Neural cell (in vitro differentiated cells): ENCODE results near the gene RELN.
A peak's percentile ranks its signal among the peaks of the same experiment; 100 is the strongest.

Experiments used
- EP300 ChIP-seq: fragments of 450-650 bp; conservative IDR thresholded peaks from 2 replicates; pipeline ENCODE4 v1.6.1; 2014; ENCODE audit warnings: antibody characterized with exemption, mild to moderate bottlenecking, moderate library complexity; ENCODE audit not compliant: poor library complexity, severe bottlenecking
- EZH2 ChIP-seq: fragments of 200-600, 300-800 bp; shearing (Covaris generic), sonication (generic); IDR thresholded peaks from 2 replicates; pipeline ENCODE4 v1.6.1; 2014; ENCODE audit warnings: antibody characterized with exemption, low read length, borderline replicate concordance, mild to moderate bottlenecking; ENCODE audit not compliant: insufficient read depth, poor library complexity, severe bottlenecking
- MXI1 ChIP-seq: fragments of 450-650 bp; conservative IDR thresholded peaks from 2 replicates; pipeline ENCODE4 v1.6.1; 2014; ENCODE audit warnings: antibody characterized with exemption, mild to moderate bottlenecking; ENCODE audit not compliant: poor library complexity, severe bottlenecking
- POLR2AphosphoS5 ChIP-seq: IDR thresholded peaks from 2 replicates; pipeline ENCODE4 v1.6.1; 2012
- SMC3 ChIP-seq: fragments of 450-650 bp; conservative IDR thresholded peaks from 2 replicates; pipeline ENCODE4 v1.6.1; 2014; ENCODE audit warnings: antibody characterized with exemption, mild to moderate bottlenecking, moderate library complexity; ENCODE audit not compliant: poor library complexity
- TAF1 ChIP-seq: IDR thresholded peaks from 2 replicates; pipeline ENCODE4 v1.6.1; 2012; ENCODE audit warnings: low read depth
- TF ChIP-seq, protein P1 (sequence below): fragments of 450-650 bp; IDR thresholded peaks from 2 replicates; pipeline ENCODE4 v1.5.1; 2014; ENCODE audit warnings: antibody characterized with exemption, mild to moderate bottlenecking, moderate library complexity; ENCODE audit not compliant: poor library complexity, severe bottlenecking
- TF ChIP-seq, protein P2 (sequence below): IDR thresholded peaks from 2 replicates; pipeline ENCODE4 v1.6.1; 2012; ENCODE audit warnings: borderline replicate concordance

DNA sequence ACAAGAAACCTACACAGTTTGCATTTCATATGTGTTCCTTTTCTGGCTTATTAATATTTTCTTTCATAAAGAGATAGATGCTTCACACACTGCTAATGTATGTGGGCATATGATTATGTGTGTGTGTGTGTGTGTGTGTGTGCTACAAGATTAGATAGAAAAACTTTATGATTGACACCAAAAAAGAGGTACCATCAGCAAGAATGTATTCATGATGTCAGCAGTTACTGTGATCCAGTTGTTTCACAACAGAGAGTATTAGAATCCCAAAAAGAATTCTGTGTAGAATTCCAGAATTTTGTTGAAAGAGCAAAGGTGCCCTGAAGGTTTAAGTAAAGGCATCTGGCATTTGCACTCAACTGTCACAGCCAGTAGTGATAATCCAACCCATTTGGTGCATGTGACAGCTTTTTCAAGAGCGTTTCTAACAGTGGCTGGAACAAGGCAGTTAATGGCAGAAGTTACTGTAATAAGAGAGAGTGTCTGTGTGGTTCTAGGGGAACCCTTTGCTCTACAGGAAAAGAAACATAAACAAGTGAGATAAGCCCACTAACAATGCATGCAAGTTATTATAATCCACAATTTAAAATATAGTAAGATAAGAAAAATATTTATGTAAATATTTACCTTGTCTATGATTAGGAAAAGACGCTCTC is 16.6 kb downstream of the RELN start:
- TF ChIP-seq, protein P1, sequence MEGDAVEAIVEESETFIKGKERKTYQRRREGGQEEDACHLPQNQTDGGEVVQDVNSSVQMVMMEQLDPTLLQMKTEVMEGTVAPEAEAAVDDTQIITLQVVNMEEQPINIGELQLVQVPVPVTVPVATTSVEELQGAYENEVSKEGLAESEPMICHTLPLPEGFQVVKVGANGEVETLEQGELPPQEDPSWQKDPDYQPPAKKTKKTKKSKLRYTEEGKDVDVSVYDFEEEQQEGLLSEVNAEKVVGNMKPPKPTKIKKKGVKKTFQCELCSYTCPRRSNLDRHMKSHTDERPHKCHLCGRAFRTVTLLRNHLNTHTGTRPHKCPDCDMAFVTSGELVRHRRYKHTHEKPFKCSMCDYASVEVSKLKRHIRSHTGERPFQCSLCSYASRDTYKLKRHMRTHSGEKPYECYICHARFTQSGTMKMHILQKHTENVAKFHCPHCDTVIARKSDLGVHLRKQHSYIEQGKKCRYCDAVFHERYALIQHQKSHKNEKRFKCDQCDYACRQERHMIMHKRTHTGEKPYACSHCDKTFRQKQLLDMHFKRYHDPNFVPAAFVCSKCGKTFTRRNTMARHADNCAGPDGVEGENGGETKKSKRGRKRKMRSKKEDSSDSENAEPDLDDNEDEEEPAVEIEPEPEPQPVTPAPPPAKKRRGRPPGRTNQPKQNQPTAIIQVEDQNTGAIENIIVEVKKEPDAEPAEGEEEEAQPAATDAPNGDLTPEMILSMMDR: no peak
- TF ChIP-seq, protein P2, sequence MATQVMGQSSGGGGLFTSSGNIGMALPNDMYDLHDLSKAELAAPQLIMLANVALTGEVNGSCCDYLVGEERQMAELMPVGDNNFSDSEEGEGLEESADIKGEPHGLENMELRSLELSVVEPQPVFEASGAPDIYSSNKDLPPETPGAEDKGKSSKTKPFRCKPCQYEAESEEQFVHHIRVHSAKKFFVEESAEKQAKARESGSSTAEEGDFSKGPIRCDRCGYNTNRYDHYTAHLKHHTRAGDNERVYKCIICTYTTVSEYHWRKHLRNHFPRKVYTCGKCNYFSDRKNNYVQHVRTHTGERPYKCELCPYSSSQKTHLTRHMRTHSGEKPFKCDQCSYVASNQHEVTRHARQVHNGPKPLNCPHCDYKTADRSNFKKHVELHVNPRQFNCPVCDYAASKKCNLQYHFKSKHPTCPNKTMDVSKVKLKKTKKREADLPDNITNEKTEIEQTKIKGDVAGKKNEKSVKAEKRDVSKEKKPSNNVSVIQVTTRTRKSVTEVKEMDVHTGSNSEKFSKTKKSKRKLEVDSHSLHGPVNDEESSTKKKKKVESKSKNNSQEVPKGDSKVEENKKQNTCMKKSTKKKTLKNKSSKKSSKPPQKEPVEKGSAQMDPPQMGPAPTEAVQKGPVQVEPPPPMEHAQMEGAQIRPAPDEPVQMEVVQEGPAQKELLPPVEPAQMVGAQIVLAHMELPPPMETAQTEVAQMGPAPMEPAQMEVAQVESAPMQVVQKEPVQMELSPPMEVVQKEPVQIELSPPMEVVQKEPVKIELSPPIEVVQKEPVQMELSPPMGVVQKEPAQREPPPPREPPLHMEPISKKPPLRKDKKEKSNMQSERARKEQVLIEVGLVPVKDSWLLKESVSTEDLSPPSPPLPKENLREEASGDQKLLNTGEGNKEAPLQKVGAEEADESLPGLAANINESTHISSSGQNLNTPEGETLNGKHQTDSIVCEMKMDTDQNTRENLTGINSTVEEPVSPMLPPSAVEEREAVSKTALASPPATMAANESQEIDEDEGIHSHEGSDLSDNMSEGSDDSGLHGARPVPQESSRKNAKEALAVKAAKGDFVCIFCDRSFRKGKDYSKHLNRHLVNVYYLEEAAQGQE: peak; percentile 33
- TF ChIP-seq EP300 (no peak), TAF1 (no peak), MXI1 (no peak), POLR2AphosphoS5 (peak; percentile 31), EZH2 (no peak), SMC3 (no peak)
